ENCODE results near the gene HOXD10.

Gene HOXD10

DNA sequence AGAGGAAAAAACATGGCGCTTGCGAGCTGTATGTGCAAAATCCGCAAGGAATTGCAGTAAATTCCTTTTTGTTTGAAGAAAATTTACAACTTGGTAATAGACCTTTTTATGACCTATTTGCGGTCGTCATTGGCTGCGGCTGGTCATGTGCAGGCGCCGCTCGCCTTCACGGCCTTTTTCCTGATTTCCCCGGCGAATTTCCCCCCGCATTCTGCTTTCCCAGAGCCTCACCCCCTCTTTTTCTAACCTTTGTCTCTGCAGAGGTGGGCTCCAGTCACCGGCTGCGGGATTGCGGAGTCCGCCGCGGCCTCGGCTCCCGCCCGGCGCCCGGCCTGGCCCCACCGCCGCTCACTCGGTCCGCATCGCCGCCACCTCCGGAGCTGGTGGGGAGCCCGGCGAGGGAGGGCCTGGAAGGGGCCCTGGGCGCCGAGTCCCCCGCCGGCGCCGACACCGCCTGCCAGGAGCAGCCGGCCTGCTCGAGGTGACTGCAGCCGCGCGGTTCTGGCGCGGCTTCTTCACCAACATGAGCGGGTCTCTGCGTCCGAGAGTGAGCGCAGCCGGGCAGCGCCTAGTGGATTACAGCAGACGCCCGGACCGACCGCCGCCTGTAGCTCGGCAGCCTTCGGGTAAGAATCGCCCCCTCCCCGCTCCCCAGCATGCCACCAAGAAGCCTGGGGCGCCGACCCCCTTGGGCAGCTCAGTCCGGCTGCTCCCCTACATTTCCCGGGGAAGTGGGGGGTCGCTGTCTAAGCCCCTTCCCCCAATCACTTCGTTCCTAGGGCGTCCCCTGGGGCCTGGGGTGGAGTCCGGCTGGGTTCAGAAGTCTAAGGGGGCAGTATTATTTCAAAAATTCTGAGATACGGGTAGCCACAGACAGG is 20.0 kb downstream of the HOXD10 start:
- DNase-seq (ENCODE audit: low read depth): no peak

DNA sequence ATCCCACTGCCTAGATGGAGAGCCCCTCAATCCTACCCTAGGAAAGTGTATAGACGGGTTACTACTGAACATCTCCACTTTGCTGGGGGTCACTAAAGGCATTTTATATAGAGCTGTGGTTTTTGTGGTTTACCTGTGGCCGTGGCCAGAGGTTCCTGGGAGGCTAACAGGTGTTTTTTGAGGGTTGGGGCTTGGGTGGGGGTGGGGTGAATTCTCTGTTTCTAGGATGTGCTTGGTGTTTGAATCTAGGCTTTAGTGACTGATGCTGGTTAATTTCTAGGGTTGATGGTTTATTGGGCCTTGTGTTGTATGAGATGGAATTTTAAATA is 20.6 kb downstream of the HOXD10 start:
- no peak for DNase-seq (ENCODE audit: low read depth)

DNA sequence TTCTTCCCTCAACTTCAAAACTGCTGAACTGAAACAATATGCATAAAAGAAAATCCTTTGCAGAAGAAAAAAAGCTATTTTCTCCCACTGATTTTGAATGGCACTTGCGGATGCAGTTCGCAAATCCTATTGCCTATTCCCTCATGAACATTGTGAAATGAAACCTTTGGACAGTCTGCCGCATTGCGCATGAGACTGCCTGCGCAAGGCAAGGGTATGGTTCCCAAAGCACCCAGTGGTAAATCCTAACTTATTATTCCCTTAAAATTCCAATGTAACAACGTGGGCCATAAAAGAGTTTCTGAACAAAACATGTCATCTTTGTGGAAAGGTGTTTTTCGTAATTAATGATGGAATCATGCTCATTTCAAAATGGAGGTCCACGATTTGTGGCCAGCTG is 21.3 kb downstream of the HOXD10 start:
- DNase-seq (ENCODE audit: low read depth): no peak

DNA sequence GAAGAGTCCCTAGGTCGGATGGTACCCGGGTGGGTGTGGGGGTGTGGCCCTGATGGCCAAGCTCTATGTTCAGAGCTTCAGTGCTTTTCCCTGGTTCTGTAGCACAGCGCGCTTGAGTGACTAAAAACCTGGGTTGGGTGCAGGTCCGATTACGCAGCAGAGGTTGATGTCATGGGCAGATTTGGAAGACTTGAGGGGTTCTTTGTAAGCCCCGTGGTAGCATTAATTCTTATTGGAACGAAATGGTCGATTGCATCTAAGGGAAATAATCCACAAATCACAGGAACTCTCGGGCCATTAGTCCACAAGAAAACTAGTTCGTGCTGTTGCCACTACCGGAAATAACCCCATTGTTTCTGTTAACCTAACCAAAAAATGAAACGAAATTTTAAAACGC is 21.9 kb downstream of the HOXD10 start:
- no peak for DNase-seq (ENCODE audit: low read depth)

DNA sequence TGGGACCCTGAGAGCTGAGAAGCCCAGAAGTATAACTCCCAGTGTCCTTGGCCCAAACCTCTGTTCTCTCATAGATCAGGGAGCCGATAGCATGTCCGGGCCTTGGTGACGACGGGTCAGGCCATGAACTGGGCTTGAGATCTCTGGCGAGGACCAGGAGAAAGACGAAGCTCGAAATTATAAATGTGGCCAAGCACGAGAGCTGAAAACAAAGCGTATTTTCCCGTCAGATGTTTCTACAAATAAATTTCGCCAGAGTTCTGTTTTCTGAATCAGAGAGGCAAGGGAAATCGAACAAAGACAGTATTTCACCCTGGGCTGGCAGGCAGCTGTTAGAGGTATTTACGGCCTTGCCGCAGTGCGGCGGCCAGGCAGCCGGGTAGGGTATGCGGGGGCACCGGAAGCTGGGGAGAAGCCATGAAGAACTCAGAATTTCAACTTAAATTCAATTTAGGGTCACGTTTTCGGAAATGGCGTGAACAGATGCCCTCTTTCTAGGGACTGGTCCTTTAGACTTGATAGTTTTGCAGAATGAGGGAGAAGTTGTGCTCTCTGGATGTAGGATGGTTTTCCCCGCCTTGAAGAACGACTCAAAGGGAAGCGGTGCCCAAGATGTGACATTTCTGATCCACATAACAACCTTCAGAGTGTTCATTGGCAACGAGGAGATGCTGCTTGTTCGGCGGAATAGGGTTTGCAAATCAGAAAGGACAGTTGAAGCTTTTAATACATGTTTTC is 22.5 kb downstream of the HOXD10 start:
- DNase-seq (ENCODE audit: low read depth): no peak

DNA sequence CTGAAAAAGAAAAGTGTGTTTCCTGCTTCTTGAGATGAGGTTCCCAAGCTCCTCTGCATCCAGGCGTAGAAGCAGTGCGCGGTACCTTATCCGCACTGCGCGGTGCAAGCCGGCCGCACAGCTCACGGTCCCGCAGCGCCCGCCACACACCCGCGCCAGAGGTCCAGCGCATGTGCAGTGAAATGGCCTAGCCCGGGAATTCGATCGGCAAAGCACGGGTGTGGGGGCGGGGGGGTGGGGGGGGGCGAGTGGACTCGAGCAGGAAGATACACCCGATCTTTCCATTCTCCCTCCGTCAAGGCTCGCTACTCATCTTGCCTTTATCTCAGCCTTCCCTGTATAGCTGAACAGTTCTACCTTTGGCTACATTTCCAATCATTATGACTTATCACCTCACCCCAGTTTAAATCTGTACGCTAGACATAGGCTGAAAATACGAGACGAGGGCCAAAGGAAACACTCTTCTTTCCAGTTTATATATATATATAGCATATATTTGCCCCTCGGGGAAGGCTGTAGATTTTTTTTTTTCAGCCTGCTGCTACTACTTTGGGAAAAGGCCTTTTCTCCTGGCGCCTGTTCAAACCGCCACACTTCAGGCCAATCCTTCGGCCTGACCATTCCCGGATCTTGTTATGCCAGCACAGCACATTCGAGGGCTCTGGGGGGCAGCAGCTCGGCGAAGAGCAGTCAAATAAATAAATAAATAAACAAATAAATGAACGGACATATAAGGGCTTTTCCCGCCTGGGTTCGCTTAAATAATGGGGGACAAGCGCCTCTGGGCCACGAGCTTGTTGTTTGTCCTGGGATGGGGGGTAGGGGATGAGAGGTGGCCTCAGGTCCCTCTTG is 23.3 kb downstream of the HOXD10 start:
- no peak for DNase-seq (ENCODE audit: low read depth)

DNA sequence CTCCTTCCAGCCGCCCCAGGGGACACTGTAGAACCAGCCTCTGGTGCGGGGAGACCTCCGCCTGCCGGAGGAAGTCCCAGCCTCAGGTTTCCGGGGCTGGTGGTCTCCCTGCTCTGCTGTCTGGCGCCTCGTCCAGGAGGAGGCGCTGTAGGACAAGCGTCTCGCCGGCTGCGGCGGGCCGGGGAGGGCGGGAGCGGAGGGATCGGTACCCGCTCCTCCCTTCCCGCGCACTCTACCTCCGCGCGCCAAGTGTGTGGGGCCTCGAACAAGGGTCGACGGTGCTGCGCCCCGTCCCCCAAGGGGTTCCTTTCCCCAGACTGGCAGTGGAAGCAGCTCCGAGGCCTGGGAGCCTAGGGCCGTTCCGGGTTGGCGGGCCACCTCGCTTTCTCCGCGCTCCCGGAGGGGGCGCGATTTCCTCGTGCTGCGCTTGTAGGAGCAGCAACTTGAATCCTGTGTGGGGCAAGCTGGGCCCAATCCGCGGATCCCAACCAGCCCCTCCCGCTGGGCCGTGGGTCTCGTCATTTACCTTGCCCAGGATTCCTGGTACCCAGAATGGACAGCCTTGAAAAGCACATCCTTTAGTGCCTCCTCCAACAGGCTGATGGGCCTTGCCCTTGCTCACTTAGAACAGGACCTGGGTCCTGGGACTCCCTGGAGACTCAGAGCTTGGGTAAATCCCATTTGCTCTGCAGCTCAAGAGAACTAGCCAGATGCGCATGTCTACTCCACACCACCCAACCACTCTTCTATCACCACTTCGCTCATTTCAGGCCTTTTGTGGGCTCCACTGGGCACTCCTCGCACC is 24.1 kb downstream of the HOXD10 start:
- DNase-seq (ENCODE audit: low read depth): peak; percentile 42

DNA sequence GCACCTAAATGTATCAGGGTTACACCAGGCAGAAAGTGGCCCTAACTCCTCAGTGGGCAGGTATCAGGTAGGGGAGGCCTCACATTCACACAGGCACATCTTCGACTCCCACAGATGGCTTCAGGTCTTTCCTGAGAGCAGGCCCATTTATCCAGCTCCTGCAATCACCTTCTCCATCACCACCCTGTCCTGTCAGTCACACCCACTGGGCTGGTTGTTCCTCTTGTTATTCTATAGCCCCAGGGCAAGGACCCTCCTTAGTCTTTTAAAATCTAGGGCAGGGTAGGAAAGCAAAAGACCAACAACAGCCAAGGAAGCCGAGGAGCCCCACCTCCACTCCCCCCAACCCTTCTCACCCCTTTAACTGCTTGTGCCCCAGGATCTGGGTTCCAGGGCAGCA is 25.7 kb downstream of the HOXD10 start:
- no peak for DNase-seq (ENCODE audit: low read depth)

DNA sequence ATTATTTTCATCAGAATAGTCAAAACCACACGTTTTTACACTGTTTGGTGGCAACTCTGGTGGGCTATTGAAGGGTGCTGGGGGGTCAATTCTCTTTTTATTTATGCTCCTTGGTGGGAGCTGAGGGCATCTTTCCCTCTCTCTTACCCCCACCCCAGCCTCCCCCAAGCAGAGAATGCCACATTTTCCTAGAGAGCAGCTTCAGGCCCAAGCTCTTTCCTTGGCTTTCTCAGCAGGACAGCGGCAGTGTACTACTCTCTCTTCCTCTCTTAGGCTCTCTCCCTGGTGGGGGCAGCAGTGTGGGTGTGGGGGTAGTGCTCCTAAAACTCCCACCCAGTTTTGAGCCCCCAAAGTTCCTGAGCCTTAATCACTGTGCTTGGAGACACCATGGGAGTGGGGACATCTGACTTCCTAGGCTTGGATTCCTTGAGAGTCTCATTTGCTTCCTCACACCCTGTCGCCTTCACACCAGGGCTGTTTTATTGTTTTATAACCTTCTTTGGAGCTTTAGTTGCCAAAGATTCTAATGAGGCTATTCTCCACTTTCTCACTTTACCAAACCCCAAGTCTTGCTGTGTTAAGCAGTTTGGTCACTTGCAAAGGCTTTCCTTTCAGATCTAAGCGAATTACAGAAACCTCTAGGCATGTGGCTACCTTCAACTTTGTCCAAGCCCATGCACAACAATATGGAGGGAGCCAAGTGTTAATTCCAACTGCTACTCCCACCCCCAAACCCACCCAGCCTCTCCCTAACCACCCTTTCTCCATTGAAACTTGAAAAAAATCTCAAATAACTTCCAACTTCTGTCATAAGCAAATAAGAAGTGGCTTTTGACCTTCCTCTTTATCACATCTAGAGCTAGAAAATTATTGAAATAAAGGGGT is 28.7 kb downstream of the HOXD10 start:
- DNase-seq (ENCODE audit: low read depth): no peak

DNA sequence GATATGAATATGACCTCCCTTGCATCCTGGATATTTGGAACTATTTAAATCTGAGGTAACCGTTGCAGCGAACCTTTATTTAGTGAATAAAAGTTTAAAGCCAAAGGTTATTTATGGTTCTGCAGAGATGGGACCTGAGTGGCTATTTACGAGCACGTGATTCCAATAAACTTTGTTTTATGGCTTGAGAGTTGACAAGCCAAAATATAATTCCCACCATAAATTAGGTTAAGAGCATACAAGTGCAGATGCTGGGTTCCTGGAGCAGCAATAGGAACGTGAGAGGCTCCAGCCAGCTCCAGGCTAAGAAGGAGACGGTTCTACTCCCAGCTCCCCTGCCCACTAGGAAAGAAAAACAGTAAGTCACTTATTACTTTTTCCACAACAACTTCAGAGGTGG is 29.5 kb downstream of the HOXD10 start:
- no peak for DNase-seq (ENCODE audit: low read depth)

DNA sequence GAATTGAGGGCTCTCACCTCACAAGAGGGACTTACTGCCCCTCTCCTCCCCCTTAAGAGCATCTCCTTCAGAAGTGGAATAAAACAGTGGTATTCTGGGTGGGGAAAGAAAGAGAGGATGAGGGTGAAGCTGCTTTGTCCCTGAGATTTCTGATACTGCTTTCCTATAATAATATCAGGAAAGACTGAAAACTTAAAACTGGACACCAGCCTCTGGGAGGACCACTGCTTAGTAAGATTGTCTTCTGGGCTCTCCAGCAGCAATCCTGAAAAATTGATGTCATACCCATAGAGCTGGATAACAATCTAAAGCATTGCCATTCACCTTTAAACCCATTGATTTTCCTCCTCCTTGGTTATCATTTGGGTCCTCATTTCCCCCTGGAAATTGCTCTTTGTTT is 30.1 kb downstream of the HOXD10 start:
- DNase-seq (ENCODE audit: low read depth): no peak

DNA sequence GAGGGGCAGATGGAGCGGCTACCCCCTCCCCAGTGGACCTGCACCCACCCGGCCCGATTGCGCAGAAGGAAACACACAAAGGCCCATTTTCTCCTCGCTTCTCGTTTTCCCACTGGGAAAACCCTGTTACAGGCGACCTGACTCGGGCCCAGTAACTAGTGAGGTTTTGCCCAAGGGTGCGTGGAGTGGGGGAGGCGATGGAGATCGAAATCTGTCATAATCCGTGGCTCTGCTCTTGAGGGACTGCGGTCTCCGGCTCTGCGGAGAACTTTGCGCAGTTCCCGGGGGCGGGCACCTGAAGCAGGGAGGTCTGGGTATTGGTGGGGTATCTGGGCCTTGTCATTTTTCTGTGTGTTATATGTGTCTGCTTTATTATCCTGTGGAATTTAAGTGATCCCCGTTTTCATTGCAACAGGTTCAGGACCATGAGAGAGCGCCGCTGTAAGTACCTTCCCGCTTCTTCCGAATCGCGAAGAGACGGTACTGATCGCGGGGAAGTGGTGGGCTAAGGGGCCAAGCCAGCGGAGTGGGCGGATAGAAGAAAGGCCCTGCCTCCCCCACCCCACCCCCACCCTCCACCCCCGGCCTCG is 30.7 kb downstream of the HOXD10 start:
- DNase-seq (ENCODE audit: low read depth): no peak

DNA sequence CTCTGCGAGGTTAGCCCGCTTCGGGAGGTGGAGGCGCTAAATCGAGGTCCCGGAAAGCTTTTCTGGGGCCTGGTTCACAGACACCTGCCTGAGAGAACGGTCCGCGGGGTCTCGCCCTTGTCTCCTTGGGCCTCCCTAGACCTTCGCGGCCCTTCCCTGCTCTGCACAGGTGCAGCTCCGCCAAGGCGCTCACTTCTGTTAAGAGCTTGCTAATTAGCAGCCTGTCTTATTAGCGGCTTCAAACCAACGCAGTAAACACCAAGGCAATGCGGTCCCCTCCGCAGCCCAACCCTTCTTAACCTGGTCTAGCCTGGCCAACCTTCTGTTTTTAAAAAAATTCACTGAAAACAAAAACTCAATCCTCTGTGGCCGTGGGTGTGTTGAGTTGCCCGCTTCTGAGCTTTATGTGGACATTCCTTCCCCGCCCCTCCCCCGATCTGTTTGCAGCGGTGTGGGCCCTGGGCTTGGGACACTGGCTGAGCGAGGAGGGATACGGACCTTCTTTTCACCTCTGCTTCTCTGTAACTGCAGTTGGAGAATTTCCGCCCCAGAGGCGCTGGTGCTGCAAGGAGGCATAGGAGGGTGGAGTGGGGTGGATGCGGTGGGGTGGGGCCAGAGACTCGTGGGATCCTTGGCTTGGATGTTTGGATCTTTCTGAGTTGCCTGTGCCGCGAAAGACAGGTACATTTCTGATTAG is 31.4 kb downstream of the HOXD10 start:
- no peak for DNase-seq (ENCODE audit: low read depth)

DNA sequence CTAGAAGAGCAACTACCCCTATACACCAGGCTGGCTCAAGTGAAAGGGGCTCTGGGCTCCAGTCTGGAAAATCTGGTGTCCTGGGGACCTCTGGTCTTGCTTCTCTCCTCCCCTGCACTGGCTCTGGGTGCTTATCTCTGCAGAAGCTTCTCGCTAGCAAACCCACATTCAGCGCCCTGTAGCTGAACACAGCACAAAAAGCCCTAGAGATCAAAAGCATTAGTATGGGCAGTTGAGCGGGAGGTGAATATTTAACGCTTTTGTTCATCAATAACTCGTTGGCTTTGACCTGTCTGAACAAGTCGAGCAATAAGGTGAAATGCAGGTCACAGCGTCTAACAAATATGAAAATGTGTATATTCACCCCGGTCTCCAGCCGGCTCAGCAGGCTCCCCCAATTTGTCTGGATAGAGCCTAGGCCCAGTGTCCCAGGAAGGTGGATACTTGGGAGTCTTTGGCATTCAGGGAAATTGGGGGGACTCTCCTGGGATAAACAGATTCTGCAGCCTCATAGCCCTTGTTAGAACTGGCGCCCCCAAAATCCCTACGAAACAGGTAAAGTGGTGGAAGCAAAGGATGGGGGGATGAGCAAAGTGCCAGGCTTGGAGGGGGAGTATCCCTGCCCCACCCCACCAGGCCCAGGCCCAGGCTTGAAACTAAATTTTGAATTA is 32.3 kb downstream of the HOXD10 start:
- DNase-seq (ENCODE audit: low read depth): no peak

DNA sequence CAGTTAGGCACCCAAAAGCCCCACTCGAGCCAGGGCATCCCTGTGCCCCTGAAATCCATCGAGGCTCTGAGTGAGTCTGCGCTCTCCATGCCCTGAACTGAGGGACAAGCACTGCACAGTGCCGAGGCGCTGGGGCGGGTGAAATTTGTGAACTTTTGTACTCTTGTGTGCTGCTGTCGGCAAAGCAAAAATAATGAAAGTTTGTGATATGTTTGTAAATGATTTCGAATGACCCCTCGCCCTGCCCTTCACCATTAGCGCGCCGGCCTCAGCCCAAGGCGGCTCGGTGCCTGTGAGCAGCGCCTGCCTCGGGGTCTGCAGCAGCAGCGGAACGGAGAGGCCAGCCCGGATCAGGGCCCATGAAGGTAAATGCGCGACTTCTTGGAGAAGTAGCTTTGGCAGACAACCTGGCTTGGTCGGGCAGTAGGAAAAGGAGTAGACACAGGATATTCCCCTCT is 32.9 kb downstream of the HOXD10 start:
- DNase-seq (ENCODE audit: low read depth): no peak

DNA sequence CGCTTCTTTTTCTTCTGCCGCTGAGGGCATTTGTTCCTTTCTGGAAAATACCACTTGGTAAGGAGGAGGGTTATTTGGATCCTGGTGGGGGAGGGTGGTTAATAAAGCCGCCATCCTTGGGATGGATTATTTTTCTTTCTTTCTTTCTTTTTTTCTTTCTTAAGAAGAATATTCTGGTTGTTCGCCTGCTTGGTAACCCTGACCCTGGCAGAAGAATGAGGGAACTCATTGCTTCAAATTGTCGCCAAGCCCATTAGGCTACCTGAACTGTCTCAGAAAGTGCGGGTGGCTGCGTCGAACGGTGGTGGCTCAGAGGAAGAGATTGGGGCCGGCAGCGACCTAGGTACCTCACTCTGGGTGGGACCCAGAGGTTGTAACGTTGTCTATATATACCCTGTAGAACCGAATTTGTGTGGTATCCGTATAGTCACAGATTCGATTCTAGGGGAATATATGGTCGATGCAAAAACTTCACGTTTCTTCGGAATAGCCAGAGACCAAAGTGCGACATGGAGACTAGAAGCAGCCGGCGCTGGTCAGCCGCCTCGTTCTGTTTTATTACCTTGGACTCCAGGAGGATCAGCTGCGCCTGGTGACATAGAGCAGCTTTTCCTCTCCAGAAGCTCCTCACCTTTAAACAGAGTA is 33.5 kb downstream of the HOXD10 start:
- no peak for DNase-seq (ENCODE audit: low read depth)

DNA sequence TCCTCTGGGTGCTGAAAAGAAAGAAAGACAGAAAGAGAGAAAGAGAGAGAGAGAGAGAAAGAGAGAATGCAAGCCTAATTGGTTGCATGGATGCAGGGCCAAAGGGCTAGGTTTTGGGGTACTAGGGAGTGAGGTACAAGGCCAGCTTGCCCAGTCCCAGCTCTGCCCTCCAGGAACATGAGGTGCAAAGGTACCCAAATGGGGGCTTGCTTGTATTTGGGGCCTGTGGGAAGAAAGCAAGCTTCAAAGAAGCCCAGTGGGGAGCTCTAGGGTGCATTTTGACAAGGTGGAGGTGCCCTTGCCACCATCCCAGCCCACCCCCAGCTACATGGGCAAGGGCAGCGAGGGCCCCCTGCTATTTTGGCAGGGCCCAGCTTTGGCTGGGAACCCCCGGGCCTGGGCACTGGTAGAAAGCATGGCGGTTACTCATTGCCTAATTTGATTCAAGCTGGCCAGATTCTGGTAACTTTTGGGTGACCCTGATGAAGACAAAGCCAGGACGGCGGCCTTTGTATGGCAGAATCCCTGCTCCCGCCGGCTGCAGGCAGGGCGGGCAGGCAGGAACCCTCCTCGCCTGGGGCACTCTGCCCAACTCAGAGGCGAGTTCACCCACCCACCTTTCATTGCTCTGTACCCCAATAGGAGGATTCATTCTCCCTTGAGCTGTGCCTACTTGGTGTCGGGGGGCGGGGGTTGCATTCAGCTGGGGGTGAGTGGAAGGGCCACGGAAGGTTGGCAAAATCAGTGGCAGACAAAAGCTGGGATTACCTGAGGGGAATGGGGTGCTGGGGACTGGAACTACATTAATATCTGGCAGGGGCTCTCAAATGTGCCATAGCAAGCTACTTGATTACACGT is 34.2 kb downstream of the HOXD10 start:
- no peak for DNase-seq (ENCODE audit: low read depth)
